ENCODE measurements around the gene MAML3.

DNA sequence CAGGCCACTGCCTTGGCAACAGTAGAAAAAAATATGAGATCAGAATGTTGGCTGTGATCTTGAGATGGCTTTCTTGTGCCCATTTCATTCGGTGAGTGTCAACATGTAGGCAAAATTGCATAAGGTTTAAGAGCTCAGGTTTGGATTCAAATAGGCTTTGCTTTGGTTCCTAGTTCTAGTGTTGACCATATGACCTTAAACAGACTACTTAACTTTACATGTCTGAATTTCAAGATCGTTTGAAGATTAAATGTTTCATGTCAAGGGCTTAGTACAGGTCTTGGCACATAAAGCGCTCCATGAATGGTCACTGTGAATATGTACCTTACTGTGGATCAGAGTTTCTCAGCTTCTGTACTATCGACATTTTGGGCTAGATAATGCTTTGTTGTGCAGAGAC, 284.2 kb downstream of the MAML3 start:
- TF ChIP-seq, protein P1, sequence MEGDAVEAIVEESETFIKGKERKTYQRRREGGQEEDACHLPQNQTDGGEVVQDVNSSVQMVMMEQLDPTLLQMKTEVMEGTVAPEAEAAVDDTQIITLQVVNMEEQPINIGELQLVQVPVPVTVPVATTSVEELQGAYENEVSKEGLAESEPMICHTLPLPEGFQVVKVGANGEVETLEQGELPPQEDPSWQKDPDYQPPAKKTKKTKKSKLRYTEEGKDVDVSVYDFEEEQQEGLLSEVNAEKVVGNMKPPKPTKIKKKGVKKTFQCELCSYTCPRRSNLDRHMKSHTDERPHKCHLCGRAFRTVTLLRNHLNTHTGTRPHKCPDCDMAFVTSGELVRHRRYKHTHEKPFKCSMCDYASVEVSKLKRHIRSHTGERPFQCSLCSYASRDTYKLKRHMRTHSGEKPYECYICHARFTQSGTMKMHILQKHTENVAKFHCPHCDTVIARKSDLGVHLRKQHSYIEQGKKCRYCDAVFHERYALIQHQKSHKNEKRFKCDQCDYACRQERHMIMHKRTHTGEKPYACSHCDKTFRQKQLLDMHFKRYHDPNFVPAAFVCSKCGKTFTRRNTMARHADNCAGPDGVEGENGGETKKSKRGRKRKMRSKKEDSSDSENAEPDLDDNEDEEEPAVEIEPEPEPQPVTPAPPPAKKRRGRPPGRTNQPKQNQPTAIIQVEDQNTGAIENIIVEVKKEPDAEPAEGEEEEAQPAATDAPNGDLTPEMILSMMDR (IDR thresholded peaks at IDR 0.05) = no peak
- TF ChIP-seq EP300 (IDR thresholded peaks at IDR 0.05) = no peak
